Stimulated activated naive CD8-positive, alpha-beta T cell treated with anti-CD3 and anti-CD28 coated beads, Interleukin-15, amount 100 ng/mL, for 72 hours (primary cell): ENCODE measurements around the gene MED28.
"Not testable (repeated sequence)": the region's sequence is repeated elsewhere in the genome, so short reads cannot be mapped to it uniquely, and the experiment has no call there.

Experiments
- ATAC-seq: fragments of 150-1000 bp; cut with Tn5 transposase; 2 replicates; pipeline ENCODE4 v1.10.0; 2021; ENCODE audit warnings: mild to moderate bottlenecking, moderate library complexity
- DNase-seq, 2 donors: peaks; one replicate each; pipeline ENCODE4 v3.0.0; 2021 to 2022
- H3K27ac Mint-ChIP-seq, 2 donors: one replicate each; pipeline ENCODE4 v1.8.0; 2022; ENCODE audit warnings: mild to moderate bottlenecking in 2 of 2, mixed read lengths in 2 of 2, moderate library complexity in 2 of 2
- H3K27me3 Mint-ChIP-seq: one replicate; pipeline ENCODE4 v1.8.0; 2022; ENCODE audit warnings: mixed read lengths
- H3K4me1 Mint-ChIP-seq: one replicate; pipeline ENCODE4 v1.8.0; 2022; ENCODE audit warnings: mild to moderate bottlenecking, mixed read lengths
- H3K4me3 Mint-ChIP-seq, 2 donors: one replicate each; pipeline ENCODE4 v1.8.0; 2022; ENCODE audit warnings: mild to moderate bottlenecking in 2 of 2, mixed read lengths in 2 of 2, moderate library complexity in 1 of 2
- H3K9me3 Mint-ChIP-seq, 2 donors: one replicate each; pipeline ENCODE4 v1.8.0; 2022; ENCODE audit warnings: mixed read lengths in 2 of 2

The MED28 gene

GRCh38 chr4:17614416-17615299 is at the start of gene MED28:
MED28 (plus strand) TSS chr4:17614641; CDS start chr4:17614655, 14 bp downstream.
- H3K4me1 Mint-ChIP-seq = peaks cover 45% of the 10 kb centered on the region
- H3K27me3 Mint-ChIP-seq = no peaks in the 10 kb centered on the region
- peak within 1 kb of the TSS; percentile 94 to 97 for H3K4me3 Mint-ChIP-seq
- DNase-seq (peak; percentile 92 to 95), ATAC-seq (peak; percentile 94)
- peak within 1 kb of the TSS; percentile 90 to 100 for H3K27ac Mint-ChIP-seq
- no peaks in the 10 kb centered on the region for H3K9me3 Mint-ChIP-seq

- H3K4me1 Mint-ChIP-seq = peaks cover 5% of the 10 kb centered on the region
- H3K4me3 Mint-ChIP-seq = no peak overlapping the region
- no peaks in the 10 kb centered on the region for H3K27me3 Mint-ChIP-seq
- no peak overlapping the region for H3K27ac Mint-ChIP-seq
- DNase-seq = no peak
- ATAC-seq = no peak
- H3K9me3 Mint-ChIP-seq = no peaks in the 10 kb centered on the region
Measured at GRCh38 chr4:17565846-17566245, 48.6 kb upstream of the MED28 start.

- H3K4me3 Mint-ChIP-seq = no peak overlapping the region
- no peak overlapping the region for H3K27ac Mint-ChIP-seq
- no peaks in the 10 kb centered on the region for H3K27me3 Mint-ChIP-seq
- H3K9me3 Mint-ChIP-seq = no peaks in the 10 kb centered on the region
- DNase-seq (no peak), ATAC-seq (no peak)
- no peaks in the 10 kb centered on the region for H3K4me1 Mint-ChIP-seq
Measured at GRCh38 chr4:17567271-17567670, 47.2 kb upstream of the MED28 start.

- H3K4me3 Mint-ChIP-seq = no peak overlapping the region
- no peak overlapping the region for H3K27ac Mint-ChIP-seq
- H3K27me3 Mint-ChIP-seq = no peaks in the 10 kb centered on the region
Measured at GRCh38 chr4:17574206-17574605, 40.2 kb upstream of the MED28 start.

DNA sequence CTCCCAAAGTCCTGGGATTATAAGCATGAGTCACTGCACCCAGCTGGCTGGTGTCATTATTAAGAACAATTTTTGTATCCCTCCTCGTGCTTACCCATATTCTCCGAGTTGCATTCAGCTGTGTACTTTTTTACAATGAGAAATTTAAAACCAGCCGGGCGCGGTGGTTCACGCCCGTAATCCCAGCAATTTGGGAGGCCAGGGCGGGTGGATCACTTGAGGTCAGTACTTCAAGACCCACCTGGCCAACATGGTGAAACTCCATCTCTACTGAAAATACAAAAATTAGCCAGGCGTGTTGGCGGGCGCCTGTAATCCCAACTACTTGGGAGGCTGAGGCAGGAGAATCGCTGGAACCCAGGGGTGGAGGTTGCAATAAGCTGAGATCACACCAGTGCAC is 39.3 kb upstream of the MED28 start:
- H3K4me1 Mint-ChIP-seq = peaks cover 19% of the 10 kb centered on the region
- ATAC-seq, H3K27me3 Mint-ChIP-seq, H3K4me3 Mint-ChIP-seq, DNase-seq, H3K27ac Mint-ChIP-seq, H3K9me3 Mint-ChIP-seq: not testable (repeated sequence)

More at GRCh38 chr4:17574206-17574605, 40.2 kb upstream of the MED28 start:
- Mint-ChIP-seq H3K4me1 (peaks cover 13% of the 10 kb centered on the region), H3K9me3 (no peaks in the 10 kb centered on the region)
- DNase-seq (no peak), ATAC-seq (no peak)

- peaks cover 19% of the 10 kb centered on the region for H3K4me1 Mint-ChIP-seq
- ATAC-seq (peak; percentile 90), DNase-seq (peak; percentile 99)
- peak within 1 kb of the TSS; percentile 97 to 98 for H3K27ac Mint-ChIP-seq
- peak within 1 kb of the TSS; percentile 95 to 99 for H3K4me3 Mint-ChIP-seq
- no peaks in the 10 kb centered on the region for H3K27me3 Mint-ChIP-seq
- no peaks in the 10 kb centered on the region for H3K9me3 Mint-ChIP-seq
Measured at GRCh38 chr4:17576932-17577664, 37.3 kb upstream of the MED28 start, which contains the start of gene LAP3. LAP3 (plus strand) TSS chr4:17577198; CDS start chr4:17577466, 268 bp downstream.

DNA sequence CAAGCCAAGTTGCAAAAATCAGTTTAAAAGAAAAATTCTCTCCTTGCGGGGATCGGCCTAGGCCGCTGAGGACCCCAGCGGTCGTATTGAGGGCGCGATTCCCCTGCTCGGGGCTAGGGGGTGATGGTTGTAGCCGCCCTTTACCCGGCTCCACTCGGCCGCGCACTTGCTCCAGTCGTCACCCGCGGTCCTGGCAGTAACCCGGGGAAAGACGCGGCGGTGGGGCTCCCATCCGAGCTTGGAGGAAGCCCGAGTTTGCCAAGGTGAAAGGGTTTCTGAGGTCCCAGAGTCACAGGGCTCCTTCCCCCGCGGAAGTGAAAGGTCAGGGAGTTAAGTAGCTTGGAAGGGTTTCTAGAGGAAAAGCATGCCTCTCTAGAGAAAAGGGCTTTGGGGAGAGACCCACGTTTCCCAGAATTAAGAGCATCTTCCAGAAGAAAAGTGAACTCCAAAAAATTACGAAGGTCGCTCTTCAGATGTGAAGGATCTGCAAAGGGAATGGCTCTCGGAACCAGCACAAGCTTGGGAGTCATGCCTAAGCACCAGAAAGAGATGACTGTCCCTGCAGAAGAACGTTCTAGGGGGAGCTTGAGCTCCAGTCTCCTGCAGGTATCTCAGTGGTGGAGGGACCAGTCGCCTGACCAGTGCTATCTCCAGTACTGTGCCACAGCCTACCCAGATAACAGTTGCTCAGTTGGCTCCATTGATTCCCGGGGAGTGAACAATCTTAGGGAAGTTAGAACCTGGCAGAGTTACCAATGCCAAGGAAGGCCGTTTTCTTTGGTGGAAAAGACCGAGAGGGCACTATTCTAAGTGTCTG is 36.6 kb upstream of the MED28 start:
- Mint-ChIP-seq H3K4me1 (peaks cover 19% of the 10 kb centered on the region), H3K9me3 (no peaks in the 10 kb centered on the region), H3K4me3 (peak overlapping the region; percentile 95 to 99), H3K27ac (peak overlapping the region; percentile 95 to 98), H3K27me3 (no peaks in the 10 kb centered on the region)
- peak; percentile 42 for ATAC-seq
- peak in 1 of 2 donors; percentile 11 for DNase-seq

DNA sequence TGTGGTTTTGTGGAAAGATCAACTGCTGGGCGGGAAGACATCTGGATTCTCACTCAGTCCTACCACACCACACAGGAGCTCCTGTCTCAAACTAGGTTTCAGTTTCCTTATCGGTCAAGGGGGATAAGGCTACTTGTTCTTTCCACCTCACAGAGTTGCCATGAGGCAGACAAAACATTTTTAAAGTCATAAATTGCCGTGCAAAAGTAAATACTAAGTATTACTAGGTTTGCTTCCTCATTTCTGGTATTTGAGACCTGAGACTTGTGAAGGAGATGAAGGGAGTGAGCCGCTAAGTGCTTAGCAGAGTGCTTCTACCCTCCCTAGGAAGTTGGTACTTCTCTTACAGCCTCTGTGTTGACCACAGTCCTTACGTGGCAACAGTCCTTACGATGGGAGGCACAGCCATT is 36.0 kb upstream of the MED28 start:
- H3K4me1 Mint-ChIP-seq = peaks cover 19% of the 10 kb centered on the region
- no peaks in the 10 kb centered on the region for H3K27me3 Mint-ChIP-seq
- DNase-seq = peak; percentile 9 to 13
- peak overlapping the region; percentile 95 to 99 for H3K4me3 Mint-ChIP-seq
- H3K9me3 Mint-ChIP-seq = no peaks in the 10 kb centered on the region
- no peak for ATAC-seq
- peak overlapping the region; percentile 95 to 98 for H3K27ac Mint-ChIP-seq

DNA sequence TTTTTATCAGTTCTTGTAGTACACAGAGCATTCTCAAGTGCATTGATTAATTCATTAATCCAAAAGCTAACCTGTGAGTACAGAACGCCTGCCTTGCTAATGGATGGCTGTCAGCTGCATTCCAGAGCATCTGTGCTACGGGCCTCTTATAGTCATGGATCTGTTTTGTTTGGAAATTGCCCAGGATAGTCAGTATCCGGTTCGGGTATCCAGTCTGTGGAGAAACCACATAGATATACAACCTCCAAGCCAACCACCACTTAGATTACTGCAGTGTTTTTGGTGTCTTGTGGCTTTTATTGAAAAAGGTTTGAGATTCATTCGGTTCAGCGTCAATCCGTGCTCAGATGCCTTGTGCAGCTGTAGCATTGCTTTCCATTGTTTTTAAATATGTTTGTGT is 33.5 kb upstream of the MED28 start:
- peaks cover 19% of the 10 kb centered on the region for H3K4me1 Mint-ChIP-seq
- no peak overlapping the region for H3K4me3 Mint-ChIP-seq
- H3K27ac Mint-ChIP-seq = no peak overlapping the region
- DNase-seq (no peak), ATAC-seq (no peak)
- H3K27me3 Mint-ChIP-seq = no peaks in the 10 kb centered on the region
- H3K9me3 Mint-ChIP-seq = no peaks in the 10 kb centered on the region

DNA sequence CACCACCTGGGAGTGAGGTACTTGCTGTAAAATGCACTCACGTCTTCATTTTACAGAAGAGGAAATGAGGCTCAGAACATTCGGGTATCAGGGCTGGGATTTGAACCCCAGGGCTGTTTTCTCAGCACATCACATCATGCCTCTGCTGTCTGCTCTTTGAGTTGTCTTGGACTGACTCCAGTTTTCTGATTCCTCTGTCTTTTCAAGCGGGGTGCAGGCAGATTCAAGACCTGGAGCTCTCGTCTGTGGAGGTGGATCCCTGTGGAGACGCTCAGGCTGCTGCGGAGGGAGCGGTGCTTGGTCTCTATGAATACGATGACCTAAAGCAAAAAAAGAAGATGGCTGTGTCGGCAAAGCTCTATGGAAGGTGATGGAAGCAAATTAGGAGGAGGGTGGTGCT is 31.2 kb upstream of the MED28 start:
- H3K27me3 Mint-ChIP-seq = no peaks in the 10 kb centered on the region
- DNase-seq (no peak), ATAC-seq (no peak)
- no peaks in the 10 kb centered on the region for H3K9me3 Mint-ChIP-seq
- peaks cover 14% of the 10 kb centered on the region for H3K4me1 Mint-ChIP-seq
- no peak overlapping the region for H3K27ac Mint-ChIP-seq
- H3K4me3 Mint-ChIP-seq = no peak overlapping the region

DNA sequence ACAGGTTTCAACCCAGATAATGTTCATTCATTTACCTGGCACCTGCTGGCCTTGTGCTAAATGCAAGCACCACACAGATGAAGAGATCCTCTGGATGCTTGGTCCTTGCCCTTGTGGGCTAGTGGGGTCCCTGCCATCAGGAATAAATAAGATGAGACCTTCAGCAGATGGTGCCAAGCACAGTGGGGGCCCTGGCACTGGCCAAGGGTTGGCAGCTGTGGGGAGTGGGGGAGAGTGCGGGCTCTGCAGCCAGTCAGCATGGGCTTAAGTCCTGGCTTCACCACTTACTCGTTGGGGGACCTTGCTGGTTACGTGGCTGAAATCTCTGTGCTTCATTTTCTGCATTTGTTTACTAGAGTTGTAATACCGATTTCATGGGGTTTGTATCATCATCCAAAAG is 30.5 kb upstream of the MED28 start:
- H3K27me3 Mint-ChIP-seq = no peaks in the 10 kb centered on the region
- peak overlapping the region; percentile 78 to 82 for H3K27ac Mint-ChIP-seq
- peaks cover 9% of the 10 kb centered on the region for H3K4me1 Mint-ChIP-seq
- no peak for ATAC-seq
- no peak overlapping the region for H3K4me3 Mint-ChIP-seq
- no peak for DNase-seq
- H3K9me3 Mint-ChIP-seq = no peaks in the 10 kb centered on the region

DNA sequence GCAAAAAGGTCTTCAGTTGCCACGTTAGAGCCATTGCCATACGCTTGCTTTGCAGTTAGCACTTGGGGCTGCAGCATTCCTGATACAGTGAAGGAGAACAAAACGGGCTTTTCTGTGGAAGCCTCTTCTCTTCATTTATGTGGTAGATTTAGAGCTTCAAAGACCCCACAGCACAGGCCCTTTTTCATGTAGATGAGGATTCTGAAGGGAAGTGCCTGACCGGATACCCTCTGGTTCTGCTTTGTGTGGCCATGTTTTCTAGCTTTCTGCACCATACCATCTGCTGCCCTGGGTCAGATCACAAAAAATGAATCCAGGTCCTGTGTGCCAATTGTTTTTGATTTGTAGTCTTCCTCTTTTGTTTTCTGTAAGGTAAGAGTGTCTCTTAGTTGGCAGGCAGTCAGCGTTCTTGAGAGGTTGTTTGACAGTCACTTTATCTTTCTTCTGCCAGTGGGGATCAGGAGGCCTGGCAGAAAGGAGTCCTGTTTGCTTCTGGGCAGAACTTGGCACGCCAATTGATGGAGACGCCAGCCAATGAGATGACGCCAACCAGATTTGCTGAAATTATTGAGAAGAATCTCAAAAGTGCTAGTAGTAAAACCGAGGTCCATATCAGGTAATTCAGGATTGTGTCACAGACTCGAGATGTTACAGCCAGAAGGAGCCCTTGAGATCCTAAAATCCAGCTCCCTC is 29.8 kb upstream of the MED28 start:
- H3K4me1 Mint-ChIP-seq = peaks cover 2% of the 10 kb centered on the region
- H3K27me3 Mint-ChIP-seq = no peaks in the 10 kb centered on the region
- H3K9me3 Mint-ChIP-seq = no peaks in the 10 kb centered on the region
- H3K27ac Mint-ChIP-seq = peak overlapping the region in 1 of 2 donors; percentile 72
- DNase-seq (no peak), ATAC-seq (no peak)
- H3K4me3 Mint-ChIP-seq = no peak overlapping the region

DNA sequence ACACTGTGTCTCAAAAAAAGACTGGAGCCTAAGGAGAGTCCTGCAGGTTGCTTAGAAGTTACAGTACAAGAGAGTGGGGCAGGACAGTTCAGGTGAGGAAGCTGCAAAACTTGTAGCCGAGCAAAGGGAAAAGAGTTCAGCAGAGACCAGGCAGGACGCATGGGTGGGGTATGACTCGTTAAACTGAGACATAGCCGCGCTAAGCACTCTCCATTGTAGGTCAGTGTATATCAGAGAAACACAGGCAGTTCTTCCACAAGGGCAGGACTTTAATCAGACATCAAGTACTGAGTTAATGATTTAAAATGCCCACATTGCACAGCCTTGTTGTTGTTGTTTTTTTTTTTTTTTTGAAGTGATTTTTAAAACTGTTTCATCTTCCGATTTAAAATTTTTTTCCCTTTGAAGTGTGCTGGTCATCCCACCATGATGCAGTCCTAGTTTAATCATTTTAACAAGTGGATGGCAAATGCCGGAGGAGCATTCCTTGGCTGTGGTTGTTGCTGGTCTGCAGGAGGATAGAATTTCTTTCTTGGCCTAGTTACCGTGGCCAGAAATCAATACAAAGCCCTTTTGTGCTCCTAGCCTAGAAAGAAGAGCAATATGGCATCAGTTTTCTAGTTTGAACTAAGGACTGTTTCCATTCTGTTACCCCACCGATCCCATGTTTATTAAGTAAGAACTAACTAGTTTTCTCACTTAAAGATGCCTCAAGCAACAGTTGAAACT is 27.2 kb upstream of the MED28 start:
- no peaks in the 10 kb centered on the region for H3K9me3 Mint-ChIP-seq
- no peak overlapping the region for H3K27ac Mint-ChIP-seq
- H3K4me1 Mint-ChIP-seq = no peaks in the 10 kb centered on the region
- H3K27me3 Mint-ChIP-seq = no peaks in the 10 kb centered on the region
- H3K4me3 Mint-ChIP-seq = no peak overlapping the region
- DNase-seq (no peak), ATAC-seq (no peak)

DNA sequence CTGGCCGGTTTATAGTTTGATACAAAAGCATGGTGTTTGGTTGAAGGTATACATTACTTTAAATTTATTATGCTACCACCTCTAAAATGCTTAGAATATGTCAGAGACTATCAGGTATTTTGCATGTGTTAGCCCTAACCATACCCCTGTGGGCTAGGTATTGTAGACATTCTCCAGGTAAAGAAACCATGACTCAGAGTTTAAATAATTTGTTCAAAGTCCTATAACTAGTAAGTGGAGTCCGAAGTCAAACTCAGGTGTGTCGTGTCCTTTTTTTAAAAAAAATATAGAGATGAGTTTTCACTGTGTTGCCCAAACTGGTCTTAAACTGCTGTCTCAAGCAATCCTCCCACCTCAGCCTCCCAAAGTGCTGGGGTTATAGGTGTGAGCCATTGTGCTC is 25.1 kb upstream of the MED28 start:
- Mint-ChIP-seq H3K27me3 (no peaks in the 10 kb centered on the region), H3K9me3 (no peaks in the 10 kb centered on the region), H3K4me1 (no peaks in the 10 kb centered on the region), H3K4me3 (no peak overlapping the region), H3K27ac (no peak overlapping the region)
- DNase-seq = no peak
- no peak for ATAC-seq
